ENCODE results near the gene ATXN2L.

DNA sequence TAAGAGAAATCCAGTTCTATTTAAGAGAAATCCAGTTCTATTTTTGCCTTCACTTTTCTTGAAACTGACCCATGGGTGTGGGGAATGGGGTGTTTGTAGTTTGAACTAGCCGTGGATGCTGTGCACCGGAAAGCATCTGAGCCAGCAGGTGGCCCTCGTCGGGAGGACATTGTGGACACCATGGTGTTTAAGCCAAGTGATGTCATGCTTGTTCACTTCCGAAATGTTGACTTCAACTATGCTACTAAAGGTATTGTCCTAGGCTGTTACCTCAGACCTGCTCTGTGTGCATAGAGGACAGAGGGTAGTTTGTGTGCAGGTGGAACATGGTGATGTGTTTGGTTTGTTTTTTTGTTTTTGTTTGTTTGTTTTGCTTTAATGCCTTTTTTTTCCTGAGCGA is 3.3 kb downstream of the ATXN2L start:
- no peak for TF ChIP-seq GATA2 (IDR thresholded peaks at IDR 0.05; ENCODE audit: low read depth, low read length)
- no peak for TF ChIP-seq GATA3 (IDR thresholded peaks at IDR 0.05; ENCODE audit: low read depth, low read length)
